VCaP (cell line): ENCODE measurements around the gene GIPR.

Experiments
- H3K27ac ChIP-seq: fragments of 450-650 bp; 2 replicates; pipeline ENCODE4 v1.5.1; 2017
- TF ChIP-seq, protein P1 (sequence below): fragments of 450-650 bp; conservative IDR thresholded peaks from 2 replicates; pipeline ENCODE4 v1.5.1; 2017; ENCODE audit warnings: mild to moderate bottlenecking, moderate library complexity

Gene GIPR

DNA sequence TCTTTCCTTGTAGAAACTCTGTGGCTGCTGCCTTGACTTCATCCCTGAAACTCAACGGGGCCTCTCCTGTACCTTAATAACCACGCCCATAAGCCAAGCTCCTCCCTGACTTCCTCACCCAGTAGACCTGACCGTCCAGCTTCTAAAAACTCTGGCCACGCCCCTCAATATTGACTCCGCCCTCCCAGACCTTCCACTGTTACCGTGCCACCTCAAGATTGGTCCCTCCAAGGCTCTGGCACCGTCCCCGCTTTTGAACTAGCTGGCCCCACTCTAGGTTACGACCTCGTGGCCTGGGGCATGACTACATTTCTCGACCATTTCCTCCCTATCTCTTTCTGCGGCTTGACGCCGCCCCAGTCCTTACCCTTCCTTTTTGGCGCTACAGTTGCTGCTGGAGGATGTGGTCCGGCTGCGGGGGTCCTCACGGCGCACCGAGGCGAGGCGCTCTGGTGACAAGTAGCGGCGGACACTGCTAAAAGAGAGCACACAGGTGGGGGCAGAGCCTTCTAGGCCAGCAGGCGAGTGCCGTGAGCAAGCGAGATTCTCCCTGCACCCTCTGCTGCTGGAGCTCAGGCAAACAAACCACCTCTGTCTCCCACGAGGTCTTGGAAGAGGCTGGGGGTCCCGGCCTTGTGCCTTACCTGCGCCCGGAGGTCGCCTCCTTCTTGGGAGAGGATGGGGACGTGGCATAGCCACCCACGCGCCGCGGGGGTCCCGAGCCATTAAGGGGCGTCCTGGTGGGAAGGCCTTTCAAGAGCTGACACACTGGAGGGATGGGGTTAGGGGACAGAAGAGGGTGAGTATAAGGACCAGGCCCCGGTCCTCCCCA lies 26.5 kb upstream of the GIPR start:
- H3K27ac ChIP-seq, result peak overlapping the region; percentile 79
- TF ChIP-seq, protein P1, sequence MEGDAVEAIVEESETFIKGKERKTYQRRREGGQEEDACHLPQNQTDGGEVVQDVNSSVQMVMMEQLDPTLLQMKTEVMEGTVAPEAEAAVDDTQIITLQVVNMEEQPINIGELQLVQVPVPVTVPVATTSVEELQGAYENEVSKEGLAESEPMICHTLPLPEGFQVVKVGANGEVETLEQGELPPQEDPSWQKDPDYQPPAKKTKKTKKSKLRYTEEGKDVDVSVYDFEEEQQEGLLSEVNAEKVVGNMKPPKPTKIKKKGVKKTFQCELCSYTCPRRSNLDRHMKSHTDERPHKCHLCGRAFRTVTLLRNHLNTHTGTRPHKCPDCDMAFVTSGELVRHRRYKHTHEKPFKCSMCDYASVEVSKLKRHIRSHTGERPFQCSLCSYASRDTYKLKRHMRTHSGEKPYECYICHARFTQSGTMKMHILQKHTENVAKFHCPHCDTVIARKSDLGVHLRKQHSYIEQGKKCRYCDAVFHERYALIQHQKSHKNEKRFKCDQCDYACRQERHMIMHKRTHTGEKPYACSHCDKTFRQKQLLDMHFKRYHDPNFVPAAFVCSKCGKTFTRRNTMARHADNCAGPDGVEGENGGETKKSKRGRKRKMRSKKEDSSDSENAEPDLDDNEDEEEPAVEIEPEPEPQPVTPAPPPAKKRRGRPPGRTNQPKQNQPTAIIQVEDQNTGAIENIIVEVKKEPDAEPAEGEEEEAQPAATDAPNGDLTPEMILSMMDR, result no peak

GRCh38 chr19:45643024-45643926 lies 24.7 kb upstream of the GIPR start:
- peak overlapping the region; percentile 79 for H3K27ac ChIP-seq
- TF ChIP-seq, protein P1, result peak; percentile 99

DNA sequence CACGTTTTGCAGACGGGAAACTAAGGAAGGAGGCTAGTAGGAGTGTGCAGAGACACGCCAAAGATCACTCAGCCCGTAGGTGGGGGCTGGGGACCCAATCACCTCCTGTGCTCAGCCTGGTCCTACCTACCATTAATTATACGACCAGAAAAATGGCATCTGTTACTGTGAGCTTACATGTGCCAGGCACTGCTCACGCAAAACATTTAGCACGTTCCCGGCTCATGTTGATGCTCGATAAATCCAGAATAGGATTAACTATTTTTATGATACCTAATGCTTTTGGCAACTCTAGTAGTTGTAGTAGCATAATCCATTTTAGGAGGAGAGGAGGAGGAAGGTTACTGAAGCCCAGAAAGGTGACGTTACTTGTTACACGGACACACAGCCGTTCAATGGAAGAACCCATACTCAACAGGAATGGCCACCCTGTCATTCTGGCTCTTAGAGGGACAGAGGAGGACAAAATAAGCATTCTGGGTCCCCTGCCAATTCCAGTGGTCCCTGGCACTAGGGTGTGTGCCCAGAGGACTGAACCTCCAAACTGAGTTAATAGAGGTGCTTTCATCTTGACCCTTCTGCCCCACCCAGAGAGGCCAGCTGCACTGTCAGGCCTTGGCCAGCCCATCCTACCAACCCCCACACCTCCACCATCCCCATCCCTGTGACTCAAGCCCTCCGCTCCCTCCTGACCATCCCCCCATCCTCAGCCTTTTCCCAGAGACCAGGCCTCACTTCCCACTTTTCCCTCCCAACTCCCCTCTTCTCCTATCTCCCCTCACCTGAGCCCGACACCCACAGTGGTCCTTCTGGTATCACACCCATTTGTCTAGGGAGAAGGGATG lies 23.9 kb upstream of the GIPR start:
- TF ChIP-seq, protein P1, result no peak
- peak overlapping the region; percentile 79 for H3K27ac ChIP-seq

- H3K27ac ChIP-seq, result peak overlapping the region; percentile 59
Observed at GRCh38 chr19:45645068-45645630, 22.9 kb upstream of the GIPR start.

DNA sequence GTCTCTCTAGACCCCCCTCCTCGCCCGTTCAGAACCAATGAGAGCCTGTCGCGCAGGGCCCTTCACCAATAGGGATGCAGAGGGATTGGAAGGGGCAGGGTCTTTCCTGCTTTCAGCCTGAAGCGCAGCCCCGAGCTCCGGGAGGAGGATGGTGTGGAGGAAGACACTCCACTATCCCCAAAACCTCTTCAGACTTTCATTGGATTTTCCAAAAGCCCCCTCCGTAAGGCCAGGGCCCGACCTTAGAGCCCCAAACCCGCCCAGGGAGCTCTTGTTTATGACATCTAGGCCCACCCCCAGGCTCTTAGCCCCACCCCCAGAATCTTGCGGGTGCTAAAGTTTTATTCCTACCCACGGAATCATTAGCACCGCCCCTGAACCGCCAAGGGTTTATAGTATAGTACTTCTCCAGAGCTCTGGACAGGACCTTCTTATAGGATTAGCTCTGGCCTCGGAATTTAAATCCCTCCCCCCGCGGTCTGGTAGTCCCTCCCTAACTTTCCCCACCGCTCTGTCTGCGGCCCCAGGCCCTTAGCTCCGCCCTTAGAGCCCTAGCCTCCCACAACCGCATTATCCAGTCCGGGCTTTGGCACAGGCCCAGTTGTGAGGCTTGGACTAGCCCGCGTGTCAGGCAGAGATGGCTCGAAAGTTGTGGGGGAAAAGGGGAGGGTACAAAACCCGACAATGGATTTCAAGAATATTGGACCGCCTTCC lies 22.2 kb upstream of the GIPR start:
- TF ChIP-seq, protein P1, result no peak
- peak overlapping the region; percentile 59 for H3K27ac ChIP-seq

More at GRCh38 chr19:45645068-45645630, 22.9 kb upstream of the GIPR start:
- TF ChIP-seq, protein P1, result no peak

GRCh38 chr19:45646345-45646698 lies 21.7 kb upstream of the GIPR start:
- peak overlapping the region; percentile 59 for H3K27ac ChIP-seq
- TF ChIP-seq, protein P1, result no peak
